Astrocyte of the spinal cord (primary cell): ENCODE results near the gene PRMT2.

Experiments
- DNase-seq: peaks from one replicate; pipeline ENCODE4 v3.0.0; 2011; ENCODE audit warnings: low read depth, low spot score
- H3K4me3 ChIP-seq: 2 replicates; pipeline ENCODE4 v1.5.1; 2011; ENCODE audit warnings: low read depth, mild to moderate bottlenecking, low read length, moderate library complexity
- CTCF ChIP-seq: IDR thresholded peaks from 2 replicates; pipeline ENCODE4 v1.5.1; 2012; ENCODE audit warnings: low read depth, mild to moderate bottlenecking, low read length, inconsistent platforms
- in situ Hi-C: cut with HindIII; loops from 2 replicates; pipeline ENCODE4 v1.10.0; 2017; ENCODE audit warnings: low sequenced_read_pairs

Gene PRMT2

GRCh38 chr21:46633566-46633965, 1.9 kb upstream of the PRMT2 start:
- no peak for DNase-seq
- in situ Hi-C loops = no loop called here
- no peak overlapping the region for H3K4me3 ChIP-seq
- no peak for TF ChIP-seq CTCF

- in situ Hi-C loops = no loop called here
- TF ChIP-seq CTCF = no peak
- H3K4me3 ChIP-seq = no peak overlapping the region
- DNase-seq = no peak
Measured at GRCh38 chr21:46634427-46634826, 1.0 kb upstream of the PRMT2 start.

- DNase-seq = peak; percentile 90
Measured at GRCh38 chr21:46634966-46635323, 529 bp upstream of the PRMT2 start.

GRCh38 chr21:46636181-46636512, 673 bp downstream of the PRMT2 start:
- peak overlapping the region; percentile 99 for H3K4me3 ChIP-seq
- DNase-seq = no peak
- in situ Hi-C loops = no loop called here
- TF ChIP-seq CTCF = no peak

More at GRCh38 chr21:46634966-46635323, 529 bp upstream of the PRMT2 start:
- peak overlapping the region; percentile 42 for H3K4me3 ChIP-seq
- peak; percentile 18 for TF ChIP-seq CTCF
- in situ Hi-C loops = no loop called here

GRCh38 chr21:46636550-46637285, 1.2 kb downstream of the PRMT2 start:
- H3K4me3 ChIP-seq = peak overlapping the region; percentile 99
- in situ Hi-C loops = no loop called here
- DNase-seq = no peak
- TF ChIP-seq CTCF = no peak

GRCh38 chr21:46637952-46638746, 2.7 kb downstream of the PRMT2 start:
- peak overlapping the region; percentile 14 for H3K4me3 ChIP-seq
- no peak for TF ChIP-seq CTCF
- no peak for DNase-seq
- in situ Hi-C loops = no loop called here
